HG03064 (cell line): ENCODE data around the gene WWOX.

Experiments
- ATAC-seq: cut with Tn5 transposase; IDR thresholded peaks from one replicate; pipeline ENCODE4 v1.9.1; 2021; ENCODE audit warnings: low read depth; ENCODE audit not compliant: unreplicated experiment

The WWOX gene

GRCh38 chr16:78140818-78141466, 41.5 kb downstream of the WWOX start:
- no peak for ATAC-seq

DNA sequence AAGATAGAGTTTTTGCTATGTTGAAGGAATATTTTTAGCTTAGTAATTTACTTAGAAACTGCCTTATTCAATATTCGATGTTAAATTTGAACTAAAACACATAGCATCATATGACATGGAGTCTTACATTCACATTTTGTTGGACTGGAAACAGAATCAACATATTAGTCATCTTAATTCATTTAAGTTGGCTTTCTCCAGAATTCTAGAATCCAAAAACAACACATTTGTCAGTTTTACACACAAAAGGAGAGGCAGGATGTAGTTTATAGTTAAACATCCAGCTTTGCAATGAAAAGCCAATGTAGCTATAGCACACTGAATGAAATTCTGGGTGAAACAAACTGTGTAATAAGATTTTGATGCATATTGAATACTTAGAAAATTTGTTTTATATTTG, 43.3 kb downstream of the WWOX start:
- no peak for ATAC-seq

DNA sequence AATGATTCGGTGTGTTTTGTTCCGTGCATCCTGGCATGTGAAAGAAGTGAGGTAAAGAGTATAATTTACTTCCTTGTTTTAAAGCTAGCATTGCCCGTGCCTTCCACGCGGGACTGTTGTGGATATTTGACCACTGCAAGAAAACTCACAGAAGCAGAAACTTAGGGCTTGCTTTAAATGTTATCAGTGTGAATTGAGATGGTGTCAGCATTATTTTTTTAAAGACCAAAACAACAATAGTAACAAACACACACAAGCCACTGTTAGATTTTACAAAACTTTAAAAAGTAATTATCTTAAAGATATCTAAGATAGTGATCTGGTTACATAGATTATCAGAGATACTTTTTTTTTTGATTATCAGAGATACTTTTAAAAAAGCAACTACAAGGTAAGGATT, 47.4 kb downstream of the WWOX start:
- no peak for ATAC-seq

DNA sequence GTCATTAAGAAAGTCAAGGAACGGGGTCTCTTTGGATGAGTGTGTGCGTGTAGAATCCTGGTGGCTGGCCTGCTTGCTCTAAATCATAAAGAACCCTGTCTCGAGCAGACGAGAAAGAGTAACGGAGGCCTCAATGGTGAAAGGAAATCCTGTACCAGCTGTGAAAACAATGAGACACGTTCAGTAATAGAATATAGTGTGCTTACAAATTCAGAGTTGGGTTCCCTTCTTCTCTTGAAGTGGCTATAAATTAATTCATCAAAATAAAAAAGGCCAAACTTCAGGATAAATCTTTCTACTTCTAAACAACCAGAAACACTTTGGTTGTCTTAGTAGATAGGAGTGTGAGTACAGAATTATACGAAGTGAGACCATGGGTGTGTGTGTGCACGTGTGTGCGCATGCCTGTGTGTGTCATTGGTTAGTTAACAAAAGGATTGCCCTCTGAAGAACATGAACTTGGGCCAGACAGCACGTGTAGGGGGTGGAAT, 48.5 kb downstream of the WWOX start:
- no peak for ATAC-seq

- ATAC-seq, result no peak
Measured at GRCh38 chr16:78150233-78150632, 50.8 kb downstream of the WWOX start.

DNA sequence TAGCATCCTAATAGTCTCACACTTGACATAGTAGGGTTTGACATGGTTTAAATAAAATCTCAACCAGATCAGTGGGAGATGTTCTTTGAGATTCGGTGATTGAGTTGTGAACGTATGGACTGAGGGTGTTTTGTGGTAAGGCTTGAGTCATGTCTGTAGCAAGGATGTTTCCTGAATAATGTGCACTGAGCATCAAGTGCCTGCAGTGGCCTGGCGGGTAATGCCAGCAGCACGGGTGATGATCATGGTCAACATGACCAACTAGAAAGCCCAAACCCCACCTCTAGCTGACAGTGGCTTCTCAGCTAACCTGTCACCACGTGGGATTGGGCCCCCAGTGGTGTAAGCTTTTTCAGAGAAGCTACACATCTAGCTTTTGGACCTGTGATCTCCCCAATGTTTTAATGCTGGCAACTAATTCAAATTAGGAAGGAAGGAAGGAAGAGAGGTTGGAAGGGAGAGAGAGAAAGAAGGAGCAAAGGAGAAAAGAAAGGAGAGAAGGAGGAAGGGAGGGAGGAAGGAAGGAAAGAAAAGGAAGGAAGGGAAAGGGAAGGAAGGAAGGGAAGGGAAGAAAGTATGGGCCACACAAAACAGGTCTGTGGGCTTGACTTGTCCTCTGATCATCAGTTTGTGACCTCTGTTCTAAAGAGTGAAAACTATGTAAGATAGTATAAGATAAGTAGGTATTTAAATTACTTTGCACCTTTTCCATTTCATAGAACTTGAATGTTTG, 55.4 kb downstream of the WWOX start:
- no peak for ATAC-seq

DNA sequence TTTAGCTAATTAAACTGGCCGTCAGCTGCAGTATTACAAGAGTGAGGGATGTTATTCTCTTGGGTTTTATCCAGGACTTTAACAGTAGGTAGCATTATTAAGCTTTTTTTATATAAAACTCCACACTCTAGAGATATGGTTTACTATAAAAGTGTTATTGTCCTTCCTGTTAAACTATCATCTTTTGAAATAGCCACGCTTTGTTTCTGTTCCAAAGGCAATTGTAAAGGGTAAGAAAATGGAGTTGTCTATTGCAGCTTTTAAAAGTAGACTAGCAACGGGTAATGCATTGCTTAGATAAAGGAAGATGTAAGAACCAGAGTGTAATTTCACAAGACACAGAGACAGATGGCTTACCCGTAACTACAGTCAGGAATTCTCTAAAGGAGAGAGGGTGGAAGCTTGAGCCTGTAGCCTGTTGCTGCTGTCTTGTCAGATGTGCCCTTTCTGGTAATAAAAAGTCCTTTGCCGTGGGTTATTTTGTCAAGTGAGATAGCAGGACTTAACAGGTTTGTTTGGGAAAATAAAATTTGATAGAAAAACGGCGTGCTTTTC, 56.4 kb downstream of the WWOX start:
- ATAC-seq, result no peak

DNA sequence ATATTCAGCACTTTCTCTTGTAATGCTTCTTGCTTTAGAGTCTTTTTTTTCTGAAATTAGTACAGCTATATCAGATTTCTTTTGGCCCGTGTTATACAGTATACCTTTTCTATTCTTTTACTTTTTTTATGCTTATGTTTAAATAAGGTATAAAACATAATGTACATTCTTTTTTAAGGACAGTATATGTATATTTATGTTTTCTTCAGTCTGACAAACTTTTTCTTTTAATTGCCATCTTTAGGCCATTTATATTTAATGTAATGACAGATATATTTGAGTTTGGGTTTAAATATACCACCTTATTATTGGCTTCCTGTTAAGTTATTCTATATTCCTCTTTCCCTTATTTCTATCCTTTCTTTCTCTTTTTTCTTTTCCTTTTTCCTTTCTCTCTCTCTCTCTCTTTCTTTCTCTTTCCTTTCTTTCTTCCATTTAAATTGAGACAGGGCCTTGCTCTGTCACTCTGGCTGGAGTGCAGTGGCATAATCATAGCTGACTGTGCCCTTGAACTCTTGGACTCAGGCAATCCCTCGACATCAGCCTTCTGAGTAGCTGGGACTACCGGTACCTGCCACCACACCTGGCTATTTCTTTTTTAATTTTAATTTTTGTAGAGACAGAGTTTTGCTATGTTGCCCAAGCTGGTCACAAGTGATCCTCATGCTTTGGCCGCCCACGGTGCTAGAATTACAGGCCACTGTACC, 61.7 kb downstream of the WWOX start:
- no peak for ATAC-seq

- no peak for ATAC-seq
Measured at GRCh38 chr16:78163772-78164670, 64.6 kb downstream of the WWOX start.

- ATAC-seq, result no peak
Measured at GRCh38 chr16:78170494-78170933, 71.1 kb downstream of the WWOX start.

- no peak for ATAC-seq
Measured at GRCh38 chr16:78175287-78175686, 75.8 kb downstream of the WWOX start.

GRCh38 chr16:78176435-78176834, 77.0 kb downstream of the WWOX start:
- no peak for ATAC-seq

DNA sequence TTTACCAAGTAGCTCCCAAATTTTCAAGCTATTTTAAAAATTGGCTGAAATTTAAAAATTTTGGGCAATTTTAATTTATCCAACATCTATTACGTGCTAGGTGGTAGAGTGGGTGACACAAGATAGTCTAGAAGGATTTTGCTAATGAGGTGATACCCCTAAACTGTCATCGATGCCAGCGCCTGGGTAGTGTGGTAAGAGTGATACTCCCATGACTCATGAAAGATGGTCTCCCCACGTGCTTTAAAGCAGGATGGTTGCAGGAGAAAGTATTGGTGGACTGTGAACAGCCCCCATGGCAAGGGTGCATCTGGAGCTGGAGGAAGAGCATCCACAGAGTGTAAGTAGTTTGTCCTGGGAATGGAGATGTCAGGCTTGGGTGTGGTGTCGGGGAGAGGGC, 77.8 kb downstream of the WWOX start:
- ATAC-seq, result no peak

DNA sequence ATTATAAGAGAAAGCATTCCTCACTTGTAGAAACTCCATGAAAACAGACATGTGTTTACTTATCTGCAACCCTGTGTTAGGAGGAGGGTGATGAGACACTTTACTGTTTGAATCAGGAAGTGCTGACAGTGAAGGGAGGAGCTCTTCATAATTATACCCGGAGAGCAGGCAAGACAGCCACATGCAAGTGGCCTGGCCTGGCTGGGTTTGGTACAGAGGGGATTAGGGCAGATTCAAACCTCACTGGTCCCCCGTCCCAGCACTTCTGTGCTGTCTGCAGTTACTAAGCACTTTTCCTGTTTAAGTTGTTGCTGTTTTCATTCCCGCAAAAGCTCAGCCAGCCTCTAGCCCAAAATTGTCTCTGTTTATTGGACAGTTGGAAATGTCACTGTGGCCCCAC, 78.5 kb downstream of the WWOX start:
- ATAC-seq, result no peak

GRCh38 chr16:78179666-78180065, 80.2 kb downstream of the WWOX start:
- ATAC-seq, result no peak

DNA sequence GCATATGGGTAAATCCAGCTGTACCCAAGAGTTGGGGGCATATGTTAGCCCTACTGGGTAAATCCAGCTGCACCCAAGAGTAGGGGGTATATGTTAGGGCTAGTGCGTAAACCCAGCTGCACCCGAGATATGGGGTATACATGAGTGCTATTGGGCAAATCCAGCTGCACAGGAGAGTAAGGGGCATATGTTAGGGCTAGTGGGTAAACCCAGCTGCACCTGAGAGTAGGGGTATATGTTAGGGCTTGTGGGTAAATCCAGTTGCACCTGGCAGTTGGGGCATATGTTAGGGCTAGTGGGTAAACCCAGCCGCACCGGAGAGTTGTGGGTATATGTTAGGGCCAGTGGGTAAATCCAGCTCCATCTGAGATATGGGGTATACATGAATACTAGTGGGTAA, 80.9 kb downstream of the WWOX start:
- no peak for ATAC-seq

DNA sequence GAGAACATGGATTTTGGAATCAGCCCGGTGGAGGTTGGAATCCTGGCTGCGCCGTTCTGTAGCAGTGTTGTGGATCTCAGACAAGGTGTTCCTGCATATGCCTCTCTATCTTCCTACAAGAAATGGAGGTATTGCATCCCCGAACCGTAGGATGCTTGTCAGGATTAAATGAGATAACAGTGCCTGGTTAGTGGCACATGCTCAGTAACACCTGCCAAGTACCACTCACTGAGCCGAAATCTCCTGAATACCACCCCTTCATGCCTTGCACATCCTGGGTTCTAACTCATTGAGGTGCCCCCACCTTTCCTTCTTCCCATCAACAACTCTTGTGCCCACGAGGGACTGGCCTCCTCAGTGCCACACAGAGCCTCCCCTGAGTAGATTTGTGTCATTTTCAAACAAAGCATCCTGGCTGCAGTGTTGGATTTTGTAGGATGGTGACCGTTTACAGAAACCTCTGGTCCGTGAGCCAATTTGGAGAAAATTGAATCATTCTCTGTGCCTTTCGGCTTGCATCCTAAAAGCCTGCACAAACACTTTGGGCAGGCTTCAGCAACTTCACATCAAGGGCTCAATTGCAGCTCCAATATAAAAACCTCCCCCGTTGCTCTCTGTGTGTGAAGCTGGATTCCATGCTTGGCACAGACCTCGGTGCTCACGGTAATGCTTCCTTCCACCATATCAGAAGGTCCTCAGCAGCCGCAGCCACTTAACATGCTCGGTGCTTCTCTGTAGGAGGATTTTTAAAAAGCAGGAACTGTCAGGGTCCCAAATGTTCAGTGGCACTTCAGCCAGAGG, 84.2 kb downstream of the WWOX start:
- no peak for ATAC-seq

DNA sequence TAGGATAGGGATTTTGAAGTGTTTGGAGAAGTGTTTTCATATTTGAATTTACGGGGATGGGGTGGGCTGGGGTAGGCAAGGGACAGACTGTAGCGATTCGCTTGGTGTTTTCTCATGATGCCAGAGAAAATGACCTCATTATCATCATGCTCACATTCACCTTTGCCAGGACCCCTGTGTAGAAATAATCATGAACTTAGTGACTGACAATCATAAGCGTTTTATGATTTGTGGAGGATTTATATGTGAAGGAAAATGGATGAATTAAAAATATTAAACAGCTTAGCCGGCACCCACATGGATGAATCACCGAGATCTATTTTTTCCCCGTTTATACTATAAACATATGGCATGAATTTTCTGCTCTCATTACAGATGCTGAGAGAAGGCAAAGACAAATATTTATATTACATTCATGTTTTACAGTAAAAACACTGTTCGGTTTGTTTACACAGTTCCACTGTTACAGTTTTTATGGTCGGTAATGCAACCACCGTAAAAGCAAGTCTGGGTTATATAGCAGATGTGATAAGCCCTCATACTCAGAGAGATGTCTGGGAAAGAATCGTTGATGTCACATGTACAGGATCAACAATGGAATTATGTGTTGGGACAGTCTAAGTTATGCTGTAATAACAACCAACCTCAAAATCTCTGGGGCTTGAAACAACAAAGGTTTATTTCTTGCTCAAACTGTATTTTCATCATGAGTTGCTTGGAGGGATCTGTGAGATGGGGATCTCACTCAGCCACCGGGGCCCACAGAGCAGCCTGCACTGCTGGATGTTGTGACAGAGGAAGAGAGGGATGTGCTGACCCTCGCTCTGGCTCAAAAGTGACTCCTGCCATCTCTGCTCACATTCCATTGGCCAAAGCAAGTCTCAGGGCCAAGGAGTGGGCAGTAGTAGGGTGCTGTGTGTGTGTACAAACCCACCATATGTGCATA, 85.1 kb downstream of the WWOX start:
- no peak for ATAC-seq
